Neural progenitor cell (in vitro differentiated cells): ENCODE data around the gene BRINP2.

Source experiments
- EZH2phosphoT487 ChIP-seq: fragments of 200-600 bp; sonication (generic); IDR thresholded peaks from 2 replicates; pipeline ENCODE4 v1.6.1; 2017; ENCODE audit warnings: antibody characterized with exemption
- TF ChIP-seq, protein P1 (sequence below): fragments of 200-600 bp; sonication (generic); IDR thresholded peaks from 2 replicates; pipeline ENCODE4 v1.5.1; 2017; ENCODE audit warnings: antibody characterized with exemption, mild to moderate bottlenecking

DNA sequence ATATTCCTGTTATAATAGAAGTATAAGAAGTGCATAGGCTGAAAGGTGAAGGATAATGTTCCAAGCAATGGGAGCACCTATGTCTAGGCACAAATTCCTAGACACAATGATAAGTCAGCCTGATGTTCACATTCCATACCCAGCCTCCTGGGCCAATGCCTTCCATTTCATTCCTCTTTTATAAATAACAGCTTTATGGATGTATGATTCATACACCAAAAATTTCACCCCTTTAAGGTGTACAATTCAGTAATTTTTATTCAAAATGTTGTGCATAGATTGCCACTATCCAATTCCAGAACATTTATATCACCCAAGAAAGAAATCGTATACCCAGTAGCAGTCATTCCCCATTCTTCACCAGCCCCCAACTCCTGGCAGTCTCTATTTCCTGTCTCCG is 118.8 kb downstream of the BRINP2 start:
- TF ChIP-seq, protein P1, sequence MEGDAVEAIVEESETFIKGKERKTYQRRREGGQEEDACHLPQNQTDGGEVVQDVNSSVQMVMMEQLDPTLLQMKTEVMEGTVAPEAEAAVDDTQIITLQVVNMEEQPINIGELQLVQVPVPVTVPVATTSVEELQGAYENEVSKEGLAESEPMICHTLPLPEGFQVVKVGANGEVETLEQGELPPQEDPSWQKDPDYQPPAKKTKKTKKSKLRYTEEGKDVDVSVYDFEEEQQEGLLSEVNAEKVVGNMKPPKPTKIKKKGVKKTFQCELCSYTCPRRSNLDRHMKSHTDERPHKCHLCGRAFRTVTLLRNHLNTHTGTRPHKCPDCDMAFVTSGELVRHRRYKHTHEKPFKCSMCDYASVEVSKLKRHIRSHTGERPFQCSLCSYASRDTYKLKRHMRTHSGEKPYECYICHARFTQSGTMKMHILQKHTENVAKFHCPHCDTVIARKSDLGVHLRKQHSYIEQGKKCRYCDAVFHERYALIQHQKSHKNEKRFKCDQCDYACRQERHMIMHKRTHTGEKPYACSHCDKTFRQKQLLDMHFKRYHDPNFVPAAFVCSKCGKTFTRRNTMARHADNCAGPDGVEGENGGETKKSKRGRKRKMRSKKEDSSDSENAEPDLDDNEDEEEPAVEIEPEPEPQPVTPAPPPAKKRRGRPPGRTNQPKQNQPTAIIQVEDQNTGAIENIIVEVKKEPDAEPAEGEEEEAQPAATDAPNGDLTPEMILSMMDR = no peak
- no peak for TF ChIP-seq EZH2phosphoT487
